Breast epithelium (tissue), 4 donors: ENCODE data around the gene NRCAM. TPM values are rescaled to one million over a fixed set of nuclear protein-coding genes. Genes with fewer than 3 reads are reported as not detected.

Experiments
- DNase-seq, 2 donors: peaks; one replicate each; pipeline ENCODE4 v3.0.0-alpha.2; 2019; ENCODE audit warnings: low spot score in 2 of 2
- H3K27ac ChIP-seq, 2 donors: fragments of 200-600 bp; sonication (generic) in 1 of 2; one replicate each; pipeline ENCODE4 v1.5.1; 2016 to 2019; ENCODE audit warnings: mild to moderate bottlenecking in 1 of 2
- H3K27me3 ChIP-seq, 2 donors: fragments of 200-600 bp; sonication (generic) in 1 of 2; one replicate each; pipeline versions ENCODE4 v1.5.1 to v1.6.0; 2017 to 2019; ENCODE audit warnings: control low read depth in 1 of 2, mild to moderate bottlenecking in 1 of 2
- H3K36me3 ChIP-seq: fragments of 200-600 bp; one replicate; pipeline ENCODE4 v1.5.1; 2019
- H3K4me1 ChIP-seq, 2 donors: fragments of 200-600 bp; sonication (generic); one replicate each; pipeline ENCODE4 v1.5.1; 2016 to 2019; ENCODE audit warnings: control low read depth in 1 of 2
- H3K4me3 ChIP-seq, 3 donors: fragments of 200-600 bp; sonication (generic); 1 replicate in 2 of 3; 2 replicates in 1 of 3; pipeline ENCODE4 v1.5.1; 2016 to 2019; ENCODE audit warnings: mild to moderate bottlenecking in 3 of 3, moderate library complexity in 2 of 3
- H3K9me3 ChIP-seq, 2 donors: fragments of 200-600 bp; sonication (generic) in 1 of 2; one replicate each; pipeline ENCODE4 v1.5.1; 2016 to 2019; ENCODE audit warnings: control low read depth in 1 of 2
- POLR2A ChIP-seq: fragments of 450-650 bp; IDR thresholded peaks from one replicate; pipeline ENCODE4 v1.6.1; 2016; ENCODE audit warnings: antibody characterized with exemption, mild to moderate bottlenecking, moderate library complexity
- POLR2AphosphoS5 ChIP-seq, 3 donors: sonication (generic); formaldehyde crosslinking; IDR thresholded peaks; one replicate each; pipeline ENCODE4 v1.6.1; 2017; ENCODE audit warnings: antibody characterized with exemption in 3 of 3
- intact Hi-C: fragments of 100-400 bp; cut with DNase I; formaldehyde crosslinking; loops from one replicate; pipeline ENCODE4 v1.15.1; 2023; ENCODE audit warnings: low total_unique reads
- total RNA-seq, 3 donors: library from RNA; depleted of rRNA; stranded (reverse); fragments of >200 nt; gene quantifications; one replicate each; pipeline ENCODE4 v1.1.0, GENCODE V29; 2016
- TF ChIP-seq, protein P1 (sequence below), 3 donors: fragments of 450-650 bp; IDR thresholded peaks; one replicate each; pipeline ENCODE4 v1.5.1; 2016 to 2017; ENCODE audit warnings: antibody characterized with exemption in 3 of 3, mild to moderate bottlenecking in 3 of 3, moderate library complexity in 3 of 3

NRCAM gene
- total RNA-seq, 3 donors from 2014 or later: 3.3 to 62.4 (median 4.2) TPM

- Histone ChIP-seq H3K4me3 (no peak overlapping the region), H3K27me3 (no peaks in the 10 kb centered on the region), H3K9me3 (no peaks in the 10 kb centered on the region), H3K4me1 (no peaks in the 10 kb centered on the region), H3K27ac (no peak overlapping the region), H3K36me3 (no peaks in the 10 kb centered on the region)
- TF ChIP-seq, protein P1, sequence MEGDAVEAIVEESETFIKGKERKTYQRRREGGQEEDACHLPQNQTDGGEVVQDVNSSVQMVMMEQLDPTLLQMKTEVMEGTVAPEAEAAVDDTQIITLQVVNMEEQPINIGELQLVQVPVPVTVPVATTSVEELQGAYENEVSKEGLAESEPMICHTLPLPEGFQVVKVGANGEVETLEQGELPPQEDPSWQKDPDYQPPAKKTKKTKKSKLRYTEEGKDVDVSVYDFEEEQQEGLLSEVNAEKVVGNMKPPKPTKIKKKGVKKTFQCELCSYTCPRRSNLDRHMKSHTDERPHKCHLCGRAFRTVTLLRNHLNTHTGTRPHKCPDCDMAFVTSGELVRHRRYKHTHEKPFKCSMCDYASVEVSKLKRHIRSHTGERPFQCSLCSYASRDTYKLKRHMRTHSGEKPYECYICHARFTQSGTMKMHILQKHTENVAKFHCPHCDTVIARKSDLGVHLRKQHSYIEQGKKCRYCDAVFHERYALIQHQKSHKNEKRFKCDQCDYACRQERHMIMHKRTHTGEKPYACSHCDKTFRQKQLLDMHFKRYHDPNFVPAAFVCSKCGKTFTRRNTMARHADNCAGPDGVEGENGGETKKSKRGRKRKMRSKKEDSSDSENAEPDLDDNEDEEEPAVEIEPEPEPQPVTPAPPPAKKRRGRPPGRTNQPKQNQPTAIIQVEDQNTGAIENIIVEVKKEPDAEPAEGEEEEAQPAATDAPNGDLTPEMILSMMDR (IDR thresholded peaks at IDR 0.05): no peak
- TF ChIP-seq POLR2AphosphoS5 (IDR thresholded peaks at IDR 0.05) (no peak), POLR2A (no peak)
- DNase-seq: no peak
- intact Hi-C loops: no loop called here
Measured at GRCh38 chr7:108239501-108240225, 216.6 kb downstream of the NRCAM start.

DNA sequence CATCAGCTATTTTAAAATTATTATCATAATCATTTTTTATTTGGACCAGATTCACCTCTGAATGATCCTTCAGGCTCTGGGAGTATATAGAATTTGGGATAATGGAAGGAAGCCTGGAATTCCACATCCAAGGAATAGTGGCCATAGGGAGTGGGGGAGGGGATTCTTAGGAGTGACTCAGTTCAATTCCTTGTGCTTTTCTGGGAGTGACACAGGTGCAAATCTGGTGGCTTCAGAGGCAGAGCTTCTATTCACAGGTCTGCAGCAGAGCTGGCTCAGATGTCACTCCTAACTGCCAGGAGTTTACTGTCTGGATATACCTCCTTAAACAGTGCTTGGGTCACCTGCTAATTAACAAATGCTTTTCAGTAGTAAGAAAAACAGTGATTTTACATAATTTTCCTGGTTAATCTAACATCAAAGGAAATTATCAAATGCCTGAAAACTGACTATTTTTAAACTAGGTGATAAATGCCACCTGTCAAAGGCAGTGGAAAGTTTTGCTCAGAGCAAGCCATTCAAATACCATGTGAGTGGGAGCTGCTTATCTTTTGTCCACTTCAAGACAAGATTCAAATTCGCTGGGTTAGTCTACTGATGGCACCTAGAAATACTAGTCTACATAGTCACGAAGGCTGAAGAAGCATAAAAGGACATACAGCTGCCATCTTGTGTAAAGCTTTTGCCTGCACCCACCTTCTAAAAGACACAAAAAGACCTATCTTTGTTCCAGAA, 219.4 kb downstream of the NRCAM start:
- Histone ChIP-seq H3K36me3 (no peaks in the 10 kb centered on the region), H3K4me3 (no peak overlapping the region), H3K9me3 (no peaks in the 10 kb centered on the region), H3K27ac (no peak overlapping the region), H3K27me3 (no peaks in the 10 kb centered on the region), H3K4me1 (no peaks in the 10 kb centered on the region)
- TF ChIP-seq POLR2AphosphoS5 (IDR thresholded peaks at IDR 0.05): no peak
- TF ChIP-seq, protein P1 (IDR thresholded peaks at IDR 0.05): no peak
- no peak for TF ChIP-seq POLR2A
- intact Hi-C loops: no loop called here
- no peak for DNase-seq

GRCh38 chr7:108235451-108236061, 220.7 kb downstream of the NRCAM start:
- no peak overlapping the region for H3K4me3 ChIP-seq
- no peak for DNase-seq
- TF ChIP-seq POLR2A (no peak), POLR2AphosphoS5 (IDR thresholded peaks at IDR 0.05) (no peak)
- TF ChIP-seq, protein P1 (IDR thresholded peaks at IDR 0.05): no peak
- no peak overlapping the region for H3K27ac ChIP-seq
- H3K36me3 ChIP-seq: no peaks in the 10 kb centered on the region
- intact Hi-C loops: no loop called here
- no peaks in the 10 kb centered on the region for H3K4me1 ChIP-seq
- H3K9me3 ChIP-seq: no peaks in the 10 kb centered on the region
- H3K27me3 ChIP-seq: no peaks in the 10 kb centered on the region

- Histone ChIP-seq H3K27me3 (no peaks in the 10 kb centered on the region), H3K27ac (no peak overlapping the region), H3K9me3 (no peaks in the 10 kb centered on the region), H3K4me3 (no peak overlapping the region), H3K36me3 (no peaks in the 10 kb centered on the region), H3K4me1 (no peaks in the 10 kb centered on the region)
- TF ChIP-seq POLR2A: no peak
- intact Hi-C loops: no loop called here
- DNase-seq: no peak
Measured at GRCh38 chr7:108234971-108235450, 221.2 kb downstream of the NRCAM start.

GRCh38 chr7:108234281-108234680, 222.0 kb downstream of the NRCAM start:
- Histone ChIP-seq H3K4me1 (no peaks in the 10 kb centered on the region), H3K9me3 (no peaks in the 10 kb centered on the region), H3K27me3 (no peaks in the 10 kb centered on the region), H3K4me3 (no peak overlapping the region), H3K36me3 (no peaks in the 10 kb centered on the region), H3K27ac (no peak overlapping the region)
- no peak for DNase-seq
- TF ChIP-seq, protein P1 (IDR thresholded peaks at IDR 0.05): no peak
- TF ChIP-seq POLR2A (no peak), POLR2AphosphoS5 (IDR thresholded peaks at IDR 0.05) (no peak)
- intact Hi-C loops: no loop called here
